Kidney capillary endothelial cell (primary cell): ENCODE results near the gene MESD.
"Not testable (repeated sequence)": the region's sequence is repeated elsewhere in the genome, so short reads cannot be mapped to it uniquely, and the experiment has no call there.

Experiments used
- DNase-seq: peaks from one replicate; pipeline ENCODE4 v3.0.0-alpha.2; 2018; ENCODE audit warnings: low spot score

MESD gene

GRCh38 chr15:80965454-80965853 is 24.2 kb downstream of the MESD start:
- DNase-seq = not testable (repeated sequence)

GRCh38 chr15:80958818-80959495 is 30.7 kb downstream of the MESD start:
- DNase-seq = no peak

- no peak for DNase-seq
Observed at GRCh38 chr15:80957976-80958375, 31.6 kb downstream of the MESD start.

- no peak for DNase-seq
Observed at GRCh38 chr15:80957556-80957955, 32.1 kb downstream of the MESD start.

GRCh38 chr15:80955571-80956452 is 33.8 kb downstream of the MESD start:
- peak; percentile 55 for DNase-seq

- no peak for DNase-seq
Observed at GRCh38 chr15:80953953-80954778, 35.5 kb downstream of the MESD start.

GRCh38 chr15:80953001-80953952 is 36.3 kb downstream of the MESD start:
- DNase-seq = no peak

GRCh38 chr15:80951941-80952340 is 37.7 kb downstream of the MESD start:
- no peak for DNase-seq

GRCh38 chr15:80950291-80951078 is 39.1 kb downstream of the MESD start:
- DNase-seq = no peak

- no peak for DNase-seq
Observed at GRCh38 chr15:80949756-80950155, 39.9 kb downstream of the MESD start.

GRCh38 chr15:80948651-80949292 is 40.8 kb downstream of the MESD start:
- DNase-seq = no peak

GRCh38 chr15:80946576-80946975 is 43.0 kb downstream of the MESD start:
- DNase-seq = no peak

GRCh38 chr15:80945605-80946004 is 44.0 kb downstream of the MESD start:
- DNase-seq = no peak

- DNase-seq = no peak
Observed at GRCh38 chr15:80944818-80945217, 44.8 kb downstream of the MESD start.

- DNase-seq = no peak
Observed at GRCh38 chr15:80942746-80943565, 46.7 kb downstream of the MESD start.

- DNase-seq = no peak
Observed at GRCh38 chr15:80942266-80942665, 47.4 kb downstream of the MESD start.

GRCh38 chr15:80940851-80941250 is 48.8 kb downstream of the MESD start:
- DNase-seq = no peak

- DNase-seq = no peak
Observed at GRCh38 chr15:80940331-80940730, 49.3 kb downstream of the MESD start.

GRCh38 chr15:80939216-80939615 is 50.4 kb downstream of the MESD start:
- DNase-seq = no peak
